Ramos (cell line): Measurements from ENCODE around the gene RABGAP1.

Experiments
- in situ Hi-C: fragments of 300-500 bp; cut with MboI; formaldehyde crosslinking; loops from one replicate; pipeline ENCODE4 v1.14.3; 2022; ENCODE audit warnings: low sequenced_read_pairs; ENCODE audit not compliant: unreplicated experiment

Gene RABGAP1

DNA sequence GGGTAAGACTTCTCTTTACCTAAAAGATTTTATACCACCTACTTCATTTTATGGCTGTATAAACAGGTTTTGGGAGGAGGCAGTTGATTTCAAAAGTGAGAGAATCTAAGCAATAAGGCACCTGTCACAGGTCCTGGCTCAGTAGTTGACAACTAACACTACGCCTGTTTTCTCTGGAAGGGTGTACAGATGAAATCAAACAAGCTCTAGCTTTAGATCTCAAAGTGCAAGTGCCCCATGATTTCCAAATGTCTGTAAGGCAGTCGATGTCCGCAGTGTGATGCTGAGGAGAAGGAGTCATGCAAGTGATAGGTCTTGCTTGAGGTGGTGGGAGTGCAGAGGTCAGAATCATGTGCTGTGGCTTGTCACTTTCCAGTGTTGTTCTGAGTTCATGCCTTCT is 158.7 kb downstream of the RABGAP1 start:
- in situ Hi-C loops = no loop called here

DNA sequence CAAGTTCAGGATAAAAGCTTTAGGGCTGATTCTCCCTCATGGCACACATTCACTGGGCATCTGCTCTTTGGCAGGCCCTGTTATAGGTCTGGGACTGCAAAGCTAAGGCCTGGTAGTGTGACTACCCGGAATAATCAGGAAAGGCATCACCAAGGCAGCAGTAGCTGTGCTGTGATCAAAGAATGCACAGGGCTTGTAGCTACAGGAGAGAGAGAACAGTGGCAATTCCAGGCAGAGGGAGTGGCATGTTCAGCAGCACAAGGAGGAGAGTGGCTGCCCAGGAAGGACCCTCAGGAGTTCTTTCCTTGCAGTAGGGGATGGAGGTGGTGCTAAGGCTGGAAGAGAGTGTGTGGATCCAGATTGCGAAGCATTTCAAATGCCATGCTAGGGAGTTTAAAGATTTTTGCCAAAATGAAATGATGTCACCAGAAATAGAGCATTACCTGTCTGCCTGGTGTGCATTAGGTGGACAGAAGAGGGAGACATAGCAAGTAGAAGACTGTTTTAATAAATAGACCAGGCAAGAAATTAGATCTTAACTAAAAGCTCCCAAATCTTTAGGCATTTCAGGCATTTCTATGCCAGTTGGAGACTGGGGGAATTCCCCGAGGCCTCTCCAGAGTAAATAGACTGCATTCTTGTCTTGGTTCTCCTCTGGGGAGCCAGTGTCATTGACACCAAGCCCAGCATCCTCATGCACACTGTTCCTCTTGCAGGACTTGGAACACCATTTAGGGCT is 161.7 kb downstream of the RABGAP1 start:
- in situ Hi-C loops = no loop called here

DNA sequence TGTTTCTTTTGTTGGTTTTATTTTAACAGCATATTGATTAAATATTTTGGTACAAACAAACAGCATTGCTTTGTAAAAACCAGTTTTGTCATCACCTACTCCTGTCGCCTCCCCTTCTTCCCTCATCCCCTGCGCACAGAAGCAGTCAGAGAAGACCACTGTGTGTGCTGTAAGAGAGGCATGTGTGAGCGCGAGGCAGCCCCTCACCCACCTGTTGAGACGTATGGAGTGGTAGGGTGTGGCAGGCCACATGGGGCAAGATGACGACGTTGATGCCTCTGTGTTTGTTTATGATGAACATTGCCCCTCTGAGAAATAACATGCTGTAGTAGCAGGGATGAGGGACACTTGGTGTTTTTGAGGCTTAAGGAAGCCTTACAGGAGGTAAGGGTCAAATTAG is 164.0 kb downstream of the RABGAP1 start:
- in situ Hi-C loops = no loop called here

DNA sequence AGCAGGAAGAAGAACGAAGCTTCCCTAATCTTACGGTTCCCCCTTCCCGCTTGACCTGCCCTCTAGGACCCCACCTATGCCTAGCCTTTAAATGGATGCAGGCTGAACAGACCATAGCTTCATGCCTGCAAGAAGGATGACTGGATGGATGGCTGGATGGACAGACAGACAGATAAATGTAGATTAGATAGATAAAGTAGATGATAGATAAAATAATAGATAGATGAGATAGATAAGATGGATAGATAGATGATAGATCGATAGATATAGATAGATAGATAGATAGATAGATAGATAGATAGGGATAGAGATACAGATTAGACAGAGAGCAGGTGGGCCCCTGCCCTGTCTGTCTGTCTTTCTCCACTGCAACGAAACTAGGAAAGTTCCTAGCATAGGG is 164.7 kb downstream of the RABGAP1 start:
- in situ Hi-C loops = no loop called here

DNA sequence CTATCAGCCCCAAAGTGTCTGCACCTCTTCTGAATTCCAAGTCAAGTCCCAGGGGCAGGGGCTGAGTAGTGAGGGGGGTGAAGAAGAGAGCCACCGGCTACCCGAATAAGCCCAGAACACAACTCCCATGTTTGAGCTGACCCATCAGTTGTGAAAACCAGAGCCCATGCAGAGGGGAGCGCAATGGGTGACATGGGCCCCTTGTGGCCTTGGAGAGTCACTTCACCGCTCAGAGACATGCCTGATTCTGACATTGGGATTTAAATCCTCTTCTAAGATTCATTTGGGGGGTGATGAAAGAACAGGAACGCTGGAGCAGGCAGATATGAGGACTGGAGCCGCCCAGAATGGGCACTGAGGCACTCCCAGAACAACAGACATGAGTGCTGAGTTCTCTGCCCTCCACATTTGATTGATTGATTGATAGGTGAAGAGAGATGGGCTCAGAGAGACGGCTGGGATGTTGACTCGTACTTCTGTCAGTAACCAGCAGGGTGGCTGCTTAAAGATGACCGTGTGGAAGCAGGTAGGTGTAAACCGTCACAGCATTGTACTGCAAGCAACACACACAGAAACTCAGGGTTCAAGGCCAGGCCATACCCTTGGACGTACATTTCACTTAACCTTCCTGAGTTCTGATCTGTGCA is 166.9 kb downstream of the RABGAP1 start:
- in situ Hi-C loops = no loop called here

DNA sequence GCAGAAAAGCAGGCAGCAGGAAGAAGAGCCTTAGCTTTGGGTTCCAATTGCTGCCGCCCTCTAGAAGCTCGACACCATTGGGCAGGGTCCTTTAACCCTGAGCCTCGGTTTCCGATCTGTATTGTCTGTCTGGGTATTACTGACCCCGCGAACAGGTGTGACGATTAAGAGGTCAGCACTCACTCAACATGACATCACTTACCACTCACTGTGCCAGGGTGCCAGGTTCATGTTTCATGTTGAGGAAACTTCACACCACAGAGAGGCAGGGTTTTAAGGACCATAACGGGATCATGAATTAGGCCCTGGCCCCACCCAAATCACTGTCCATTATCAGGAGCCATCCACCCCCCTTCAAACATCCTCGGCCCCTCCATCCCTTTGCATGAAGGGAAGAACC is 168.2 kb downstream of the RABGAP1 start:
- in situ Hi-C loops = no loop called here

DNA sequence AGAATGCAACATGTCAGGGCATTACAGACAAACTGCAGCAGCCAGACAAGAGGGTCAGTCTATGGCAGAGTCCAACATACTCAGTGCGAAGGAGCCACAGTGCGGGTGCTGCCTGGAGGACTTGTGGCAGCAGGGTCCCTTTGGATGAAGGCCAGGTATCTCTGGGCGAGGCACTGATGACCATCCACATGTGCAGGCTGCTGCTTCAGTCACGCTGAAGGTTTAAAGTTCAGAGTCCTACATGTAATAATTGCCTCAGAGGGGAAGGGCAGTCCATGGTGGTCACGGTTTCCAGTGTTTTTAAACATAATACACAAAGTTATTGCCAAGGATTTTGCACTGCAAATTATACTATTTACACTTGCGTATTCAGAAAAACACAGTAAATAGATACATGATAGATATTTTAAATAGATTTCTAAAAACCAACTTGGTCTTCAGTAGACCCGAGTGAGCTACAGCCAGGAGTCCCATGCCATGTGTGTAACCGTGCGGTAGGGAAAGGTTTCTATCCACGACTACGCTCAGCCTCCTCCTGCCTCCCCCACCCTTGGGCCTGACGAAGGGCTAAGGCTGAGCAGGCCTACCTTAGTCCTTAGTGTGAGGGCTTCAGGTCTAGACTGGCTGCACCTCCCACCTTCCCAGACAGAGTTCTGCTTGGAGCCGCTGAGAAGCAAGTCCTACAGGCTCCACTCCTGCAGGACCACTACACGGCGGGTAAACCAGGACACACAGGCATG is 168.9 kb downstream of the RABGAP1 start:
- in situ Hi-C loops = no loop called here

DNA sequence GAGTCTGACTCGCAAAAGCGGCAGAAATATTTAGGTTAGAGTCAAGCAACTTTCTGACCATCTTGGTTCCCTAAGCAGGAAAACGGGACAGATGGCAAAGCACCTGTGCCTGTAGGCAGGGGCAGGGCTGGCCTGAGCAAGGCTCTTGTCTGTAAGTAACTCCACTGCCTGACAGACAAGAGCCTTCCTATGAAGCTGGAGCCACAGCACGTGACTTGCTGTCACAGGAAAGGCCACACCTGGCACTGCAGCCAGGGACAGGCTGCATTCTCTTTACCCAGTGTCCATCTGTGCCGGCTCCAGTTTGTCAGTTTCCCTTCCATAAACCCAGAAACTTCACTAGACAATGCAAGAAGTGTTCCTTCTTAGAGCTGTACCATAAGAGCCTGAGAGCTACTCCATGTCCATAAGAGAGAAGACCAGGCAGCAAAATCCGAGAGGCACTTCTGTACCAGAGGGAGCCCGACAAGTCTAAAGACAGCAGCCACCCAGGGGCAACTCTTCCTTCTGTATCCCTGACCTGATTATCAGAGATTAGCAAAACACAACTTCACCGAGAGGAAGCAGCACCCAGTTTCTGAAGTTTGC is 170.7 kb downstream of the RABGAP1 start:
- in situ Hi-C loops = no loop called here

DNA sequence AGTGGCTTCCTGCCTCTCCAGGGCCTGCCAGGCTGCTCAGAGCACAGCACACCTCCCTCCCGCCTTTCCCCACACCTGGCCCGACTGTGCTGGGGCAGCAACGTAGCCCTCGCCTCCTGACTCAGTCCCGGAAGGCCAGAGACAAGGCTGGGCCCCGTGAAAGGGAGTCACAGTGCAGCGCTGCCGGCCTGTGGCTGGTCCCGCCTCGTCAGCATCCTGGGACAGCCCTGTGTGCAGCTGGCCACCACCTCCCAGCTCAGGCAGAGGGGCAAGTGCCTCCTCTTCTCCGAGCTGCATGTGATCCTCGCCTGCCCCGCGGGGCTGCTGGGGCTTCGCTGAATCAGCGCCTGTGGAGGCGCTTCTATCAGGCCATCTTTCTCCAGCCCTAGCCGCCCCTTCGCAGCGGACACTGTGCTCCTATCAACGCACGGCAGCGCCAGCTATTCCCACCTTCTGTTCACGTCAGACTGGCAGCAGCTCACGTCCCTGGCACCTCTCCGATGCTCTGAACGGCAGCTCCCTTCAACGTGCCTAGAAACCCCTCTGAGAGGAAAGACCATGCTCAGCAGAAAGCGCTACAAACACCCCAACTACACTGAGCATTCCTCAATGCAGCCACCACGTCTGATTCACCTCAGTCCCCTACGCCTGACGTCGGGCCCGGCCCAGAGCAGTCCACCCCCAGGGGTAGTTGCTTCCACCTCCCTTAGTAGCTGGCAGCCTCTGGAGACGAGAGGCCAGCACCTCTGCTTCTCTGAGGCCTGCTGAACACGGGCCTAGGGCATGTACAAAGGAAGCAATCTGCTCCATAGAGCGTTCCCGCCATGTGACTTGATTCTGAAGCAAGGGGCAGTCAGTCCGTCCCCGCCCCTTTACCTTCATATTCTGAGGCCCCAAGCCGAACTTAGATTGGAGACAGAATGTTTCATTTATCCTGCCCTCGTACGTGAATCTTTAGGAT is 171.5 kb downstream of the RABGAP1 start:
- in situ Hi-C loops = no loop called here

DNA sequence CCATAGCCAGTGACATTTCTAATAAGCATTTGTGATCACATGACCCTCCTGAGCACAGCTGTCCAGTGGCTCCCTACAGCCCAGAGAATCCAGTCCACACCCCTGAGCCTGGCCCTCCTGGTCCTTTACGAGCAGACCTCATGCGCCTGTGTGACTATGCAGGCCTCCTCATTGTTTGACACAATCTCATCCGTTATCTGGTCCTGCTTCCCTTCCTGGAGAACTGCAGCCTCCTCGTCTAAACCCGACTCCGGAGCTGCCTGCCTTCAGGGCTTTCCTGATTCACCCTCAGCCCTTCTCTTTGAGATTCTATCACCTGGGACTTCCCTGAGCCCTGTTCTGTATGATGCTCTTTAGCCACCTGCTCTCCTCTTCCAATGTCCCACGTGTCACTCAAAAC is 172.4 kb downstream of the RABGAP1 start:
- in situ Hi-C loops = no loop called here

DNA sequence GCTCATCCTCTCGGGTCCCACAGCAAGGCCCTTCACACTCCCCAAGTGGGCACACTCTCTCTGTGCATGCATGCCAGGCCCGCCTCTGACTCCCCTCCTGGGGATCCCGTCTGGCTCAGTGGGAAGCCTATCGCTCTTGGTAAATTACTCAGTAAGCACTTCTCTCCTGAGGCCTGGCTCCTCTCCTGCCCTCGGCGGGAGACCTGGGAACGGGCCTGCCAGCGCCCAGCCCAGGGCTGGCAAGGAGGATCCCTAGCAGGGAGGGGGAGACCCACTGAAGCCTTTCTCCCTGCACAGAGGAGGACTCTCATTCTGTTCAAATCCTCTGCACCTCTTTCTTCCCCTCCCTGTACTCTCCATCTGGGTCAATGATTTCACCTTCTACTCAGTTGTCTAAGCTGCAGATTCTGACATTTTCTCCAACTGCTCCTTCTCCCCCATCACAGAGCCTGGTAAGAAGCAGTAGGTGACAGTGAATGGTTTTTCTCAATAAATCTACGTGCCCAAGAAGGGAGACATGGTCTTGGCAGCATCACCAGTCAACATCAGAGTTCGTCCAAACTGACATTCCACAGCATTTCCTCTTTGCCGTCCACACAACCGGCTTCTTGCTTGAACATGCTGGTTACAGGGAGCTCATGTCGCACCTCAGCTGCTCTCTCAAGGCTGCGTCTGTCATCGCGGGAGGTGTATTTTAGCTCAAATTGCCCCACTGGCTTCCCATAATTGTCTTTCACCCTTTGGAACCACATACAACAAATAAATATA is 174.5 kb downstream of the RABGAP1 start:
- in situ Hi-C loops = no loop called here

DNA sequence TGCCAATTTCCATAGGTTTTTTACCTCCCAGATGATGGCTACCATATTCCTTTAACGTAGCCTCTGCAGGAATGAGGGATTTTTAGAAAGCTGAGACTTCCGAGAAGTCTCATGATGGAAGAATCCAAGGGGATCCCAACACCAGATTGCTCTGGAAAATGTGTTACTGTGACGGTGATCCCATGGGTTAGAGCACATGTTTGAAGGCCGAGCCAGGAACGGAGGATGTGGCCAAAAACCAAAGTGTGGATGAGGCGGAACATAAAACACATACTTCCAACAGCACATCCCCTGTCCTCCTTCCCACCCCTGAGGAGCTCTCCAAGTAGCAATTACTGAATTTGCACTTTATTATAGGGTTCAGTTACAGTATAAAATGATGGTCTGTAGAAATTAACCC is 175.2 kb downstream of the RABGAP1 start:
- in situ Hi-C loops = no loop called here

DNA sequence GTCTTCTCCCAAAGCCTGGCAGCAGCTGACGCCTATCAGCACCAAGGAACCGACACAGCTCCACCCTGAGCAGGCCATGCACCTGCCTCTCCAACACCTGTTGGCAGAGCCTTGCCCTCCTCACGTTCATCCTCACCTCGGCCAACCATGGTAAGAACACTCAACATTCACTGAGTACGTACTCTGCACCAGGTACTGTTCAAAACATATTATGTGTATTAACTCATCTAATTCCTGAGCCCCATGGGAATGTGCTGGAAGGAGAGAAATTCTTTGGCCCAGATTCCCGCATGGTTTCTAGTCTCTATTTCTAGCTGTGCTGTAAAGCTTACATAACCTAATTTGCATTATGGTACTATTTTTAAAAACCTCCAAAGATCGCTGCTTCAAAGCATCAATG is 178.7 kb downstream of the RABGAP1 start:
- in situ Hi-C loops = no loop called here

DNA sequence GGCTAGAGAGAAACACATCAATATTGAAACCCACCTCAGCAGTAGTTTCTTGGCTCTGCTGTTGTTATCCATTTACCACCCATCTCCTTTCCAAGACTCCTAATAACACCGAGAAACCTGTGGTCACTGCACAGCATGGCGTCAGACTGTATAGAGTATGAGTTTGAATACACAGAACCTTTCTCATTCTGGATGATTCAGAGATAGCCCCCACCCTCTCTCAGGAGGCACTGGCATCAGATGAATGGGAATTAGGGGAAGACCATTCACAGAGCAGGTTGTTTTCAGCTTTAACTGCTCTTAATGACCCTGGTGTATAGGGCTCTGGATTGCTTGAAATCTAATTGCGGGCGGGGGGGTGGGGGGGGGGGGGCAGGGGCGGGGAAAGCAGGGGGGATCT is 179.3 kb downstream of the RABGAP1 start:
- in situ Hi-C loops = no loop called here

DNA sequence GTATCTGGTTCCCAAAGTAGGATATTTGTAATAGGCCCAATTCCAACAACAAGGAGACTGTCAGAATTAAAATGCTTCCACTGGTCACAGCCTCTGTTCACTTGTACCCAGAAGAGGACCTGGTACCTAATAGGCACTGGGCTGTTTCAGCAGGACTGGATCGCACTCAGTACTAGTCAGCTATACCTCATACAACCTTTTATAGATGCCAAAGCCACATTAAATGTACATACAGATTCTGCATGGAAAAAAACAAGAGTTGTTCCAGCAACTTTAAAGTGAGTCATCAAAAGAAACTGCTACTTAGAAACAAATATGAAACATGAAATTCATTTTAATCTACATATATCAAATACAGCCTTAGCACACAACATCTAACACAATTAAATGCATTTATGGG is 180.1 kb downstream of the RABGAP1 start:
- in situ Hi-C loops = no loop called here

DNA sequence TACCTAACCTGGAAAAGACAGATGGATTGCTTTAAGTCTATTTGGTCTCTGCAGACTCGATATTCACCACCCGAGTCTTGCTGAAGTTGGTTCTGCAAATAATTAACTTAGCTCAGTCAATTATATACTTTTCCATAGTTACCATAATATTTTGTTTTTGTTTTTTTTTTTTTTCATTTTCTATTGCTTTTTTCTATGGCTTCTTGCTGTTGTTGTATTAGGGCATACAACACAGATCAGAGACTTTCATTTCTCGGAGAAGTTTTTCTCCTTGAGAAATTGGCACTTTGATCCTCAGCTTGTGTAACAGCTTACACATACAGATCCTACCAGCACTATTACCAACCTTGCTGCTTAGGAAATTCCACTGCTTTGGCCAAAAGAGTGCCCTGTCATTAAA is 180.6 kb downstream of the RABGAP1 start:
- in situ Hi-C loops = no loop called here

DNA sequence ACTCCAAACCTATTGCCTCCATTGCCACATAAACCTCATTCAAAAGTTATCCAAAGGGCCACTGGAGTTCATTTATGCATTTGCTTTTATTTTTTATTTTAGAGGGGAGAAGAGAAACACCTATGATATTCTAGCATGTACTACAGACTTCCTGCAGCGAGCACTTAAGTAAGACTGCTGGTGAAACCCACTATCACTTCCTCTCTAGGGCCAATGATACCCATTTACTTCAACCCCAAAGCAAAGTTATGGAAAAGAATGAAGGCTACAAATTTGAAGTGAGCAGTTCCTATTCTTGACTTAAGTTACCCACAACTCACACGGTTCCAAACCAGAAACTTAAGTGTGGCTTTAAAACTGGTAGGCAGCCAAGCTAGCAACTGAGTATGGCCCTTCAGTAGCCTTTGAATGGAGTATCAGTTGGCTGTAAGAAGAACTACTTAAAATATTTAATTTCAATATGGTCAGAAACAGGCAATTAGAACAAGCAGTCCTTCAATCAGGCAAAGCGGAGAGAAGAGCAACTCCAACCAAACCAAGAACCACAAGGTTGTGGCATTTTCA is 186.8 kb downstream of the RABGAP1 start:
- in situ Hi-C loops = no loop called here

DNA sequence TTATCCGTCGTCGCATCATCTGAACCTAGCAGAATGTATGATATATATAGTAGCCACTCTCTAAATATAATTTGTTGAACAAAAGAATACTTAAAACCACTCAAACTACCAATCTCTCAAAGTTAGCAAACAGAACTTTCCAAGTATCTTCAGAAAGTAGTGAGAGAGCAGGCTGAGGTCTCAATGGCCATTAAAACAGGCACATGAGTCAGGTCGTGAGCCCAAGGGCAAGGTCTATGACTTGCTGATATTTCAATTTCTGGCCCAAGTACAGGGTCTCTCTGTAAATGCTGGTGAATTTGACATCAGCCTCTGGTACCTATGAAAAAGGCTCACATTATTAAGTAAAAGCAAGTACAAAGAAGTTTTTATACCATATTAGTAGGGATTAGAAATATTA is 187.8 kb downstream of the RABGAP1 start:
- in situ Hi-C loops = no loop called here

DNA sequence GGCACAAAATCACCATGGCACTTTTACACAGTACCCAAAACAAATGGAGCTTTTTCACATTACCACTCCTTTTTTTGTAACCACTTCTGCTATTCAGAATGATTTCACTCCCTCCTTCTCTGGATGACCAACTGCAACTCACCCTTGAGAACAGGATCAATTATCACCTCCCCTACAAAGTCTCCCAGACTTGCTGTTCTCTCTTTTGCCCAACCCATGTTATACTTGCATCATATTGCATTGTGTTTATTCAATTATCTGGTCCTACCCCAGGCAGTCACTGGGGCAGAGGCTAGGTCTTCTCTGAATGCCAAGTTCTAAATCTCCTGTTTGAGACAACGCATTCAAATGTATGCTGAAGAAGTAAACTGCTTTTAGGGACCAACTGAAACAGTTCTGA is 188.6 kb downstream of the RABGAP1 start:
- in situ Hi-C loops = no loop called here
